Suppressor macrophage treated with lipopolysaccharide for 1 hour (primary cell): ENCODE data around the gene OSTM1.

Experiments used
- DNase-seq, 3 donors: peaks; one replicate each; pipeline ENCODE4 v3.0.0-alpha.2; 2020 to 2022

Gene OSTM1

DNA sequence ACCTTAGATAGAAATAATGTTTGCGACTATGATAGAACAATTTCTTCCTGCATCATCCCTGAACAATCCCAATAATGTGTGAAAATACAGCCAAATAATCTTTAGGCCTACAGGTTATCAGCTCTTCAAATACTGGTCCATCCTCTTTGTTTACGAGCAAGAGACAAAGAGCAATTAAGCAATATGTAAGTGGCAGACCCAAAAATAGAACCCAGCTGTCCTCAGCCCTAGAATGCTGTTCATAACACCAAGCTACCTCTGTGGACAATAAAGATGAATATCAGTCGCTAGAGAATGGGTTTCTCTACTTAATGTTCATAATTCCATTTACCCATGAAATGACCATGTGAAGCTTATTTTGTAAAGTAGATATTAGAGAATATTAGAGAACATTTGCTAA, 28.4 kb upstream of the OSTM1 start:
- no peak for DNase-seq

DNA sequence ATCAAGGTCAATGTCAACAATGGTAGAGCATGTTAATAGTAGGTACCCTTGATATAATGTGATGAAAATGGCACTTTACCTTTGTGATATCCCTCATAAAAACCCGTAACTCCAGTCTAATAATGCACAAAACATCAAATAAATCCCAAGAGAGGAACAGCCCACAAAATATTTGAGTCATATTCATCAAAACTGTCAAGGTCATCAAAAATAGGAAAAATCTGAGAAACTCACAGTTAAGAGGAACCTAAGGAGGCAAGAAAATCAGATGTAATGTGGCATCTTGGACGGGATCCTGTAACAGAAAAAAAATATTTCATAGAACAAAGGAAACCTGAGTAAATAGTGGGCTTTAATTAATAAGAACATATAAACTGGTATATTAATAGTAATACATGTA, 25.5 kb upstream of the OSTM1 start:
- DNase-seq, result no peak

DNA sequence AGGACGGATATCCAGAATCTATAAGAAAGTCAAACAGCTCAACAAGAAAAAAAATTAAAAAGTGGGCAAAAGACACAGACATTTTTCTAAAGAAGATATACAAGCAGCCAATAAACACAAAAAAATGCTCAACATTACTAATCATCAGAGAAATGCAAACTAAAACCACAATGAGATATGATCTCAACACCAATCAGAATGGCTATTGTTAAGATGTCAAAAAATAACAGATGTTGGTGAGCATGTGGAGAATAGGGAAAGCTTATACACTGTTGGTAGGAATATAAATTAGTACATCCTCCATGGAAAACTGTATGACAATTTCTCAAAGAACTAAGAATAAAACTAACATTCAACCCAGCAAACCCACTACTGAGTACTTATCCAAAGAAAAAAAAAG, 23.3 kb upstream of the OSTM1 start:
- DNase-seq, result no peak

DNA sequence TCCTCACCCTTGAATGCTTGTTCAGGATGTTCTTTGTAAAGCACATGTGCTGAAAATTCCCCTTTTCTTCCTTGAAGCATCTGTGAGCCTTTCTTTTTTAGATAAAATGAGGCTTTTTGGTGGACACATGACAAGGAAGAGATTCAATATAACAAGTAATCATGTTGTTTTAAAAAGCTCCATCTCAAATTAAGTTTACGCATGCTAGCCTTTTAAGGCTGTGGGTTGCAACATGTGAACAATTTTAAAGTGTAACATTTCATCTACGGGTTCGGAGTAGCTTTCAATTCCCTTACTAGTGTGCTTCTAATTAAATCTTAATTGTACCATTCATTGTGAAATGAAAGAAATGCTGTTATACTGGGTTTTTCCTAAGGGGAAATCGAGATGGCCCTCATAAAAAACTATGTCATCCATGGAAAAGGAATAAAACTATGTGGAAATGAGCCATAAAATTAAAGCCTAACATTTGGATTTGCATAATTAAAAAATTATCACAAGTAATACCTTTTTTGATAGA, 19.3 kb upstream of the OSTM1 start:
- DNase-seq, result no peak

DNA sequence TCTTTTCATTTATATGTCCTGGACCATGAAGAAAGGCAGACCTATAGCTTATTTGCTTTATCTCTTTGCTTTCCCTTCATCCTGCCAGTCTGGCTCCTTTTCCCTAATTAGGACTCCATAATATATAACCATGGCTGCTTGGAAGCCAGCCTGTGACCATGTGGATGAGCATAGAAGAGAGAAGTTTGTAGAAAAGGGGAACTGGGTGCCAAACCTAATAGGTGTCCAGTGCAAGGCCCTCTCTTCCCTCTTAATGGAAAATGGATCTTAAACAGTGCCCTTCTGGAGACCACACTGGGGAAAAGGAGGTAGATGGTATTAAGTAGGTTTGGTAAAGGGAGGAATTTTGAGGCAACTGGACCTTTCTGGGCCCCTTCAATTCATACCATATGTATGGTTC, 16.7 kb upstream of the OSTM1 start:
- no peak for DNase-seq

DNA sequence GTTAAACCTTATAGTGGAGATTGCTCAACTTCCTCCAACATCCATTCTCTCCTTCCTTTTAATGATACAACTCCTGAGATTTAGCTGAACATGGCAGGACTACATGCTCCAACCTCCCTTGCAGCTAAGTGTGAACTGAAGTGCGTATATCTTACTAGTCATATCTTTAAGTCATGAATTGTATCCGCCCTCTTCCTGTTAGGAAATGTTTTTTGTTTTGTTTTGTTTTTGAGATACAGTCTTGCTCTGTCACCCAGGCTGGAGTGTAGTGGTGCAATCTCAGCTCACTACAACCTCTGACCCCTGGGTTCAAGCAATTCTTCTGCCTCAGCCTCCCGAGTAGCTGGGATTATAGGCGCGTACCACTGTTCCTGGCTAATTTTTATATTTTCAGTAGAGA, 8.8 kb upstream of the OSTM1 start:
- DNase-seq, result peak; percentile 5 to 41 (median 35)

DNA sequence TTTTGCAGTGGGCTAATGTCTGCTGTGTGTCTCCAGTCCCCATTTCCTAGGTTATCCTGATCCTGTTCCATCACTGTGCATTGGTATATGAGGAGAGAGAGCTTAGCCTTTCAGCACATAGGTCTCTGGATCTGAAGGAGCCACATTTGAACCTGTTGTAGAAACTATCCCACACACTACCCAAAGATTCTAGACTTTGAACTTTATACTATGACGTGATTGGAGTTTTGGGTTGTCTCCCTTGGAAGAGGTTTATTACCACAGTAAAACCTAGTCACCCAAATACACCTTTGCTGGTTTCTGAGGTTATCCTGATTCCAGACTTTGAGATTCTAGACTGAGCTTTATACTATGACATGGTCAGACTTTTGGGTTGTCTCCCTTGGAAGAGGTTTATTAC, 8.0 kb upstream of the OSTM1 start:
- no peak for DNase-seq

DNA sequence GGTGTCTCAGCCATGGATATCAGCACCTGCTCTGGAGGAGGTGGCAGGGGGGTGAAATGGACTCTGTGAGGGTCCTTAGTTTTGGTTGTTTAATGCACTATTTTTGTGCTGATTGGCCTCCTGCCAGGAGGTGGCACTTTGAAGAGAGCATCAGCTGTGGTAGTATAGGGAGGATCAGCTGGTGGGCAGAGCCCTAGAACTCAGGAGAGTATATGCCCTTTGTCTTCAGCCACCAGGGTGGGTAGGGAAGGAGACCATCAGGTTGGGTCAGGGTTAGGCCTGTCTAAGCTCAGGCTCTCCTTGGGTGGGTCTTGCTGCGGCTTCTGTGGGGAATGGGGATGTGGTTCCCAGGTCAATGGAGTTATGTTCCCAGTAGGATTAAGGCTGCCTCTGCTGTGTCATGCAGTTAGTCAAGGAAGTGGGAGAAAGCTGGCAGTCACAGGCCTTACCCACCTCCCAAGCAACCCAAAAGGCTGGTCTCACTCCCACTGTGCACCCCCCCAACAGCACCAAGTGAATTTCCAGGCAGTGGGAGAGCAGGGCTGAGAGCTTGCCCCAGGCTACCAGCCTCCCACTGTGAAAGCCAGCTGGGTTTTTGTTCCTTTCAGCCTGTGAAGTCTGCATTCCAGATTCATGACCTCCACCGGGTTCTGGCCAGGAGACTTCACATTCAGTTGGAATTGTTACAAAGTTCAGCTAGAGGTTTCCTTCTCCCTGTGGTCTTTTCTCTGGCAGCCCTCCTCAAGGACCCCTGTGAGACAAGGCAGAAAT, 5.7 kb upstream of the OSTM1 start:
- DNase-seq, result no peak

DNA sequence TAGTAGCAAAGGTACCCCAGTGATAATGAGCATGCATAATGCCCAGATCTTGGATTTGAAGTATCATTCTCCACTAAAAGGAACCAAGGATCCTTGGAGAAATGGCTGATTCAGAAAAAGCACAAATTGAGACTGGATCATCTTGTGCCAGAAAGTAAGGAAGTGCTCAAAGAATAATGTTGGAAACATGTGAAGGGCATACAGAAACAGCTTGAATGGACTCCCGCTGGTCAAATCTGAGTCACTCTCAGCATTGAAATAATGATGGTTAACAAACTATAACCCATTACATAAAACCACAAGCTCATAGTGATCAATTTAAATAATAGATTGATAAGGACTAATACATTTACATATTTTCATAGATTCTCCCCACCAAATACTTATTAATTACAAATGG, 3.6 kb upstream of the OSTM1 start:
- no peak for DNase-seq

DNA sequence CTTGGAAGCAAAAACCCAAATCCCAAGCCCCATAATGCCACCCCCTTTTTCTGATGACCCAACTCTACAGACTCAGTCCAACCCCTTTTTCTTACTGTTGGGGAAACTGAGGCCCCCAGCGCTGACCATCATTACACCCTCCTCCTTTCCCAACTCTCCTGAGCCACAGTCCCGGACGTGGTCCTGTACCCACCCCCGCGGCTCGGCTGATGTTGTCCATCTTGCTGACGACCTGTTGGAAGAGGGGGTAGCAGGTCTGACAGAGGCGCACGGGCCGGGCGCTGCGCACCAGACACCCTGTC, 533 bp downstream of the OSTM1 start:
- DNase-seq, result peak in 2 of 3 donors; percentile 31 to 55

DNA sequence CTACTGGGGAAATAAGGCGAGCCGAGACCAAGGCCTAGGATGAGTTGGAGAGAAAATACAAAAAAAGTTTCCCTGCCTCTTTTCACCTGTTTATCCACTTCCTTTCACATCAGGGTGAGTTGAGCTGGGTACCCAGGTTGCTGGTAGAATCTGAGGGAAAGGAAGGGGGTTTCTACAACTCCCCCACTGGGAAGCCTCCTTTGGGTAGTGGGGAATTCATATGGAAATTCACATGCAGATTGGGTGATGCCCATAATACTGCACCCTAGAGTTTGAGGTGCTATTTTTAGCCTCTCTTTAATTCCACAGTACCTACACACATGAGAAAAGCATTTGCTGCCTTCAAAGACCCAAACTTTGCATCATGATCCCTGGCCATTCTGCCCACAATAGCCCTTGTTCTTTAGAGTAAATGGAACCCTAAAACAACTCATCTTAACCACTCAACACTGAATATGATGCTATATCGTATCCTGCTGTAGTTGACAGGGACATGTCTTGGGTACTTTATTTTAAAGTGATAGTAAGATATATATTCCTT, 2.7 kb downstream of the OSTM1 start:
- no peak for DNase-seq

DNA sequence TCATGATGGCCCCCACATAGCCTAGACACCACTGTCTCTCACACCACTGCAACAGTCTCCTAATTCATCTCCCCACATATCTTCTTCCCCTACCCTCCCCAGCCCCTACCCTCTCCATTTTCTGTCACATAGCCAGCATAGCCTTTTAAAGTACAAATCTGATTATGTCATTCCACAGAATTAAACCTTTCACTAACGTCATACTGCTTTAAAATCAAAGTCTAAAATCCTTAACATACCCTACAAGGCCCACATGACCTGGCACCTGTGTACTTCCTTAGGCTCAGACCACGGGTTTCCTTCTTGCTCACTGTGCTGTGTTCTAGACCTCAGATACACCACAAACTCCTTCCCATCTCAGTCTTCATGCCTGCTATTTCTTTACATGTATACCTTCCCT, 5.9 kb downstream of the OSTM1 start:
- DNase-seq, result no peak

DNA sequence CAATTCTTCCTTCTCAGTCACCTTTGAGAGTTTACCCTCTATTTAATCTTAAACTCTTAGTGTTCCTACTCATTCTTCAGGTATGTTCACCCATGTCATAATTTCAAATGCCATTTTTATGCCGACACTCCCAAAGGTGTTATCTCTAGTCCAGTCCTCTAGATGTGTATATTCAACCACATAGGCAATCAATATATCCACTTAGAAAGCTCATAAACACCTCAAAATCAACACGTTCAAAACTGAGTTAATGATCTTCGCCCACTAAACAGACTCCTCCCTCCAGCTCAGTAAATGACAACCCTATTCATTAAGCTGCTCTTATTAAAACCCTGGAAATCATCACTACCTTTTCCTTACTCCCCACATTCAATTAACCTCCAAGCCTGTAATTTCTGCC, 6.4 kb downstream of the OSTM1 start:
- DNase-seq, result no peak

DNA sequence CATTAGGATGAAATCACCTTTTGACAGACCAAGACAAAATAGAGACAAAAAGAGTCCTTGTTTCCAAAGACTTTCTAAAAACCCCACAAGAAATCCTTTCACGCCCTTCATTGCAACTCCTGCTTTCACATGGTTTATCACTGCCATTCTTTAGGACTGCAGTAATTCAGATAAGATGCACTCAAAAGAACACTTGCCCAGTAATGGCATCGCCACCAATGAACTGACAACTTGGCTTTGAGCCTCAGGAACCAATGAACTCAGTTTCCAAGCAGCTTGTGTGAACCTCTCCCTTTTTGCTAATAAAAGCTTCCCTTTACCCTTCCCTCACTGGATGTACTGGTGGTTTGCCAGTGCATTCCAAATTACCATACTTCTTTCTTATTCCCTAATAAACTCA, 21.8 kb downstream of the OSTM1 start:
- DNase-seq, result no peak

DNA sequence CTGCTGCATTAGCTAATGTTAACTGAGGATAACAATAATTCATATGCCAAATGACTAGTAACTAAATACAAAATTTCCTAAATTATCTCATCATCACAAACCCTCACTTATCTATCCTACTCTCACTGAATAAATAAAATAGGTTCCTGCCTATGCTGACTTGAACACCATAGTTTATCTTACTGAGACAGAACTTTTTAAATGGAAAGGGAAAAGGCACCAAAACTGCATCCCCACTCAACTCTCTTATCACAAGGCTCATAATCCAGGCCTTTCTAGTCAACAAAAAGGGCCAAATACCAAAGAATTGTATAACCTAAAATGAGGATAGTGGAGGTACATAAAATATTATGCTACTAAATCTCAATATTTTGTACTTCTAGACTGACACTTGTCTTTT, 23.1 kb downstream of the OSTM1 start:
- DNase-seq, result no peak

DNA sequence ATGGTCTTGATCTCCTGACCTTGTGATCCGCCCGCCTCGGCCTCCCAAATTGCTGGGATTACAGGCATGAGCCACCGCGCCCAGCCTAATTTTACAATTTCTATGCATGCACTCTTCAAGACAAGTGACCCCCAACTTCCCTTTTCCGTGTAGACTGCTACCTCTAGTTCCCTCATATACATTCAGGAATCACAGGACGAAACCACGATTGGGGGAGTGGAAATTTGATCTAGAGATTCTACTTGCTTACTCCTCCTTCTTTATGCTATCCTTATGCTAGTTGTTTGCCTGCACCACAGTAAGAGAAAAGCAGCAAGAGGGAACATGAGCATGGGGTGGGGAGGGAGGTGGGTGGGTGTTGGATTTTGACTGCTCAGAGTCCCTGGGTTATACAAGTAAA, 34.9 kb downstream of the OSTM1 start:
- DNase-seq, result no peak

DNA sequence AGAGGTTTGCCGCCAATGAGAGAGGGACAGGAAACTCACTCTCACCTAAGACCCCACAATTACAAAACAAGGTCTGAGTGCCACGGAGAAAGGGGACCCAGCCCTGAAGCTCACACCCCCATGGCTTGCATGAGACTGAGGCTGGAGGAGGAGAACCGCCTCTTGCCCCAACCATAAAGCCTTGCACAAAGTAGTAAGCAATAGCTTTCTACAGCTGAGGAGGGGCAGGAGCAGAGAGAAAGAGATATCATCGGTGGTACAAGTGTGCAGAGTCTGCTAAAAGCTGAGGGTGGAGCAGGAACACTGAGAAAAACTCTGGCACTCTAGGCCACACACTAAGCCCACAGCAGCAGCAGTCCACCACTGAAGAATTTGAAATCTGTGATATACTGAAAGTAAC, 37.7 kb downstream of the OSTM1 start:
- no peak for DNase-seq

DNA sequence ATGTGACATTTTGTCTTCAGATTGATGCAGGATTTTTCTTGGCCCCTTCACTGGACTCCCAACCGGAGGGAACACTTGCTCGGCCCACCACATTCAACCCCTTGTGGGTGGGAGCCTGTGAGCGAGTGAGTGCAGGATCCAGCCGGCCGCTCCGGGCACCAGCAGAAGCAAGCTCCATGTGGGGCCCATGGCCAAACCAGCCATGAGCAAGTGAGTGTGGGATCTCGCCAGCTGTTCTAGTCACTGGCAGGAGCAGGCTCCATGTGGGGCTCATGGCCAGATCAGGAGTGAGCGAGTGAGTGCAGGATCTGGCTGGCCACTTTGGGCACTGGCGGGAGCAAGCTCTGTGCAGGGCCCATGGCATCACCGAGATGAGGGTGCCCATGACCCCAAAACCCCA, 42.6 kb downstream of the OSTM1 start:
- no peak for DNase-seq

DNA sequence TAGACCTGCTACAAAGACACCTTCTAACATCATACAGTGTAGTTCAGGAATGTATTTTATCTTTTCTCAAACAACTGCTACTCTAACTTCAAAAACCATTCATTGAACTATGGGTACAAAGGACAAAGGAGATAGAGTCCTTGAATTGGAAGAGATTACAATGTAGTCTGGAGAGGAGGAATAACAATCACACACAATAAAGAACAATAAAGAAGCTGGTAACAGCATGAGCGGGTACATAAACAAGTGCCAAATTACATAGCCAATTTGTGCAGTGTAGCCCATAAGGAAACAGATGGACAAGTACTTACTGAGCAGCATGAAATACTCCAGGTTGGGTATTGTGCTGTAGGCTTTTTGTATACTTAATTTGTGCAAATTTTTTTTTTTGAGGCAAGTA, 44.3 kb downstream of the OSTM1 start:
- no peak for DNase-seq

DNA sequence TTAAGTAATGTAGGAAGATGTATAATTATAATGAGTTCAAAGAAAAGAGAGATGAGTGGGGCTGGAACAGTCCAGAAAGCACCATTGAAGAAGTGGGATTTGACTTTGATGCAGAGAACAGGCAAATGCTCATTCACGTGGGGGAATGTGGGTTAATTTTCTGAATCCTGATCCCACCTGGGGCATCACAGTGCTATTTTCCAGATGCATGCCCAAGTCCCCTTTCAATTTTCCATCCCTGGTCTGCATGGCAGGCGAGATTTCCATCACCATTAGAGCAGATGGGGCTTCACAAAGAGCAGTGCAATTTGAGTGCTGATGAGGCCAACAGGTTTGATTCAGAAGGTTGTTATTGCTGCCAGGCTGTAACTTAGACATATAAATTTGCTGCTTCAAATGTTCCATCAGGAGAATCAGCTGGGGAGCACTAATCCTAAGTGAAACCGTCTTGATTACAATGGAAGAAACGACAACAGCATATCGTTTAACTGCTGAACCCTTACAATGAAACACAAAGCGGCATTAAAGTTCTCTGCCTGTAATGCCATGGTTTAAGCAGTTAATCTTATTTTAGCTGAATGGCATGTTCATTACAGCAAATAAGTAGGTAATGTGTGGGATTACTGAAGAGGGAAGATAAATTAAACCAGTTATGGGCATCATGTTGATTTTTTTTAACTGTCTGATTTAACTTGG, 45.2 kb downstream of the OSTM1 start:
- no peak for DNase-seq

DNA sequence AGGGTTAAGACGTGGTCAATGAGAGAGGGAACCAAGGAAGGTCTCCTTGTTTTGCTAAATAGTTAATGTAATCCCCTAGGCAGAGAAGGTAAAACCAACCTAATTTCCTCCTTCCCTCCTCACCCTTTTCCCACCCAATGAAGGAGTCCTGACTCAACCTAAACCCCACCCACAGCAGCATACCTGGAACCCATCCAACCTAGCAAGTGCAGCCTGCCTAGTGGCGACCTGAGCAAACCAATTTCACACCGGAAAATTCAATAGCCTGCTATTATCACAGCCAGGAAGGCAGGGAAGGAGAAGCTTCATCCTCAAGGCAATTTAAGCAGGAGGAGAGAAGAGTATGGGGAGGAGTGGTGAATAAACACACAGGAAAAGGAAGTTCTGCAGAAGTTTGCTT, 46.9 kb downstream of the OSTM1 start:
- DNase-seq, result no peak

DNA sequence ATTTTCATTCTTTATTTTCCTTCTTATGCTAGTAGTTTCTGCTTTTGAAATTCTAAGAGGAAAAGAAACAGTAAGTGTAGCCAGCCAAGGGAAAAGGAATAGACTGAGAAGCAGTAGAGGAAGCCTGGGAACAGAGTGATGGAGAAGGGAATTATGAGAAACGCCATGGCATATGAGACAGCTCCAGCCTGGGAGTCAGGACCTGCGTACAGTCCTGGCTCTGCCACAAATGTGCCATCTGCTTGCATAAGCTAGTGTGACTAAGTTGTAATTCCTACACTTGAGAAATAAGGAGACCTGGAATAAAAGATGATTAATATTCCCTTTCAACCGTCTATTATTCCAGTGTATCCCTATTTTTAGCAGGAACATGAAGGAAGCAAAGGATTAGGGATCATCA, 47.5 kb downstream of the OSTM1 start:
- DNase-seq, result no peak

DNA sequence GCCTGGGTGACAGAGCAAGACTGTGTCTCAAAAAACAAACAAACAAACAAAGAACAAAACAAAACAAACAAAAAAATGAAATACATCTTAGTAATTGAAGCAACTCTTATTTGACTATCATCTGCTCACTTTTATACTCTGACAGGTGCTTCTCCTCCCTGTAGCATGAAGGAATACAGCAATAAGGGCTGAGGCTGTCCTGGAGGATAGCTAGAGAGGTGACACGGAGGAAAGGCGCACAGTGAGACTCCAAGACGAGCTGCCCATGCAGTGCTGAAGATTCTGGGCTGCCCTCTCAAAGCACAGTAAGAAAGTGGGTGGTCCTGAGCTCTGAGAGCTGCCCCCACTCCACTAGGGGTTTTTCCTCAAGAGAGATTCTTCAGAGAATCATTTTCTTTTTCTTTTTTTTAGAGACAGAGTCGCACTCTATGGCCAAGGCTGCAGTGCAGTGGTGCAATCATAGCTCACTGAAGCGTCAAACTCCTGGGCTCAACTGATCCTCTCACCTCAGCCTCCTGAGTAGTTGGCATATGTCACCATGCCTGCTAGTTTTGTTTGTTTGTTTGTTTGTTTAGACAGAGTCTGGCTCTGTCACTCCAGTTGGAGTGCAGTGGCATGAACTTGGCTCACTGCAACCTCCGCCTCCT, 50.0 kb downstream of the OSTM1 start:
- DNase-seq, result no peak

DNA sequence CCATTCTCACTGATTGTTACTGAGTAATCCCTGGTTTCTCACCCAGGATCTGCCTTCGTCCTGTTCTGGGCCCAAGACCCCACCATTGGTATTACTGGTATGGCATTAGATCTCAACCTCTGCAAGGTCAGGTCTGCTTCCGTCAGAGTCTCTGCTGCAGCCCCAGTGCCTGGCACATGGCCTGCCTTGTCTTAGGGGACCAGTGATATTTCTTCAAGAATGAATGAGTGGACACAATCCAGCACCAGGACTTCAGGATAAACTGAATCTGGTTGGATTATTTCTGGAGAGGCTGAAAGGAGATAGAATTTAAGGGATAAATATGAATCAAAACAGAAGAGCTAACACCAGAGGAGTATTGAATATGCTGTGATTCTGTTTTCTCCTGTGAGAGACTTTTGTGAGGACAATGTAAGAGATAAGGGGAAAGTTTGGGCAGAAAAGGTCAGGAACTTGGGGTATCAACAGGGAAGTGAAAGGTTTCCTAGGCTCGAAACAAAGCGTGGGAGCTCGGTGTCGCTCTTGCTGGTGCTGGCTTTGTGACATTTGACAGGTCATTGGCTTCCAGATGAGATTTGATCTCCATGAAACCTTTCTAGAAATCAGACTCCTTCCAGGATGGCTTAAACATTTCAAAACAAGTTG, 53.9 kb downstream of the OSTM1 start:
- no peak for DNase-seq
